K562 (cell line): ENCODE measurements around the gene DRAXIN.

Experiments
- CREM ChIP-seq: IDR thresholded peaks from 2 replicates; pipeline ENCODE4 v1.6.1; 2014; ENCODE audit warnings: antibody characterized with exemption, low read depth
- EHMT2 ChIP-seq: fragments of 450-650 bp; IDR thresholded peaks from 2 replicates; pipeline ENCODE4 v1.6.1; 2018; ENCODE audit warnings: antibody characterized with exemption
- FOXK1 ChIP-seq: sonication (generic); formaldehyde crosslinking; IDR thresholded peaks from 2 replicates; pipeline ENCODE4 v1.8.0; 2022; ENCODE audit warnings: missing genetic modification reagents, mild to moderate bottlenecking, borderline replicate concordance
- IRF2 ChIP-seq: sonication (generic); formaldehyde crosslinking; IDR thresholded peaks from 2 replicates; pipeline ENCODE4 v1.8.1; 2022; ENCODE audit warnings: mild to moderate bottlenecking, missing genetic modification reagents
- POLR2AphosphoS5 ChIP-seq: IDR thresholded peaks from 2 replicates; pipeline ENCODE4 v1.6.1; 2011; ENCODE audit warnings: mild to moderate bottlenecking, low read depth, low read length, moderate library complexity; ENCODE audit not compliant: control insufficient read depth, insufficient read depth
- SP2 ChIP-seq: IDR thresholded peaks from 2 replicates; pipeline ENCODE4 v1.6.1; 2011; ENCODE audit warnings: mild to moderate bottlenecking, low read depth, low read length, moderate library complexity; ENCODE audit not compliant: poor library complexity, severe bottlenecking; ENCODE audit errors: extremely low read depth
- YY1 ChIP-seq, 3 experiments: IDR thresholded peaks; 2 replicates each; pipeline ENCODE4 v1.6.1; 2011; ENCODE audit warnings: low read length in 2 of 3, mild to moderate bottlenecking in 2 of 3, moderate library complexity in 2 of 3, borderline replicate concordance in 1 of 3, control low read depth in 1 of 3, low read depth in 1 of 3; ENCODE audit not compliant: insufficient read depth in 3 of 3, insufficient replicate concordance in 2 of 3, control insufficient read depth in 1 of 3, insufficient read length in 1 of 3; ENCODE audit errors: extremely low read depth in 1 of 3
- TF ChIP-seq, protein P1 (sequence below), 3 experiments: fragments of 200-800 bp in 1 of 3; sonication (Bioruptor generic) in 1 of 3; sonication (generic) in 1 of 3; formaldehyde crosslinking in 1 of 3; IDR thresholded peaks; 2 replicates each; pipeline versions ENCODE4 v1.6.1 to v1.8.0; 2016 to 2022; ENCODE audit warnings: mild to moderate bottlenecking in 2 of 3, missing compliant biosample characterization in 2 of 3, missing genetic modification characterization in 2 of 3, missing genetic modification reagents in 1 of 3
- TF ChIP-seq, protein P2 (sequence below), 3 experiments: IDR thresholded peaks in 2 of 3; conservative IDR thresholded peaks in 1 of 3; 2 replicates each; pipeline ENCODE4 v1.5.1; 2011 to 2012; ENCODE audit warnings: low read length in 3 of 3, mild to moderate bottlenecking in 3 of 3, control low read depth in 2 of 3, improper control_type of control experiment in 1 of 3, inconsistent platforms in 1 of 3, low read depth in 1 of 3, mixed read lengths in 1 of 3, moderate library complexity in 1 of 3; ENCODE audit not compliant: insufficient read depth in 2 of 3

DNA sequence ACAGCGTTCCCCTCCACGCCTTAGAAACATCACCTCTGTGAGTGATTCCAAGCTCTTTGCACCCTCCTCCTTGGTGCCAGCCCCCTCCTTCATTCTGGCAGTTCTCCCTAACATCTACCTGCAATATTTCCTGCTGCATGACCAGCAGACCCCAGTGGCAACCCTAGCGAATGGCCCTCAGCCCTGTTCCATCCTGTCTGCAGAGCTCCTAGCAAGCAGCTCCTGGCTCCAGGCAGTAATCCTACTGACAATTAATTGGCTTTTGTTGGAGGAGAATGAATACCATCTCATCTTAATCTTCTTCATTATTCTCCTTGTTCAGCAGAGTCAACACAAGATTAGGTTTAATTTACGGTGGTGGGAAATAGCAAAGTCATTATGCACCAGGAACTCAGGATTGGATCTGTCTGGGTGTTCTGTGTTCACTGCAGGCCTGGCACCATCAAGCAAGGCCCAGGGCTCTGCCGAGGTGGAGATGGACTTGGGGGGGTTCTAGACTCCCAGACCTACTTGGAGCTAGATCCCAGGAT lies 49.7 kb upstream of the DRAXIN start:
- no peak for TF ChIP-seq YY1 (IDR thresholded peaks at IDR 0.05; ENCODE audit: borderline replicate concordance in 1 of 3, control insufficient read depth in 1 of 3, extremely low read depth in 1 of 3, insufficient read depth in 3 of 3, insufficient read length in 1 of 3, insufficient replicate concordance in 2 of 3, low read depth in 1 of 3, low read length in 2 of 3)
- no peak for TF ChIP-seq CREM
- TF ChIP-seq POLR2AphosphoS5 = no peak
- TF ChIP-seq FOXK1 (CRISPR knock-in tag) = no peak
- TF ChIP-seq, protein P1, sequence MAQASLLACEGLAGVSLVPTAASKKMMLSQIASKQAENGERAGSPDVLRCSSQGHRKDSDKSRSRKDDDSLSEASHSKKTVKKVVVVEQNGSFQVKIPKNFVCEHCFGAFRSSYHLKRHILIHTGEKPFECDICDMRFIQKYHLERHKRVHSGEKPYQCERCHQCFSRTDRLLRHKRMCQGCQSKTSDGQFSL (CRISPR knock-in tag; IDR thresholded peaks at IDR 0.05) = no peak
- TF ChIP-seq, protein P1 (tag; IDR thresholded peaks at IDR 0.05) = no peak
- no peak for TF ChIP-seq EHMT2
- TF ChIP-seq SP2 = no peak
- TF ChIP-seq IRF2 (CRISPR knock-in tag) = no peak
- TF ChIP-seq, protein P2, sequence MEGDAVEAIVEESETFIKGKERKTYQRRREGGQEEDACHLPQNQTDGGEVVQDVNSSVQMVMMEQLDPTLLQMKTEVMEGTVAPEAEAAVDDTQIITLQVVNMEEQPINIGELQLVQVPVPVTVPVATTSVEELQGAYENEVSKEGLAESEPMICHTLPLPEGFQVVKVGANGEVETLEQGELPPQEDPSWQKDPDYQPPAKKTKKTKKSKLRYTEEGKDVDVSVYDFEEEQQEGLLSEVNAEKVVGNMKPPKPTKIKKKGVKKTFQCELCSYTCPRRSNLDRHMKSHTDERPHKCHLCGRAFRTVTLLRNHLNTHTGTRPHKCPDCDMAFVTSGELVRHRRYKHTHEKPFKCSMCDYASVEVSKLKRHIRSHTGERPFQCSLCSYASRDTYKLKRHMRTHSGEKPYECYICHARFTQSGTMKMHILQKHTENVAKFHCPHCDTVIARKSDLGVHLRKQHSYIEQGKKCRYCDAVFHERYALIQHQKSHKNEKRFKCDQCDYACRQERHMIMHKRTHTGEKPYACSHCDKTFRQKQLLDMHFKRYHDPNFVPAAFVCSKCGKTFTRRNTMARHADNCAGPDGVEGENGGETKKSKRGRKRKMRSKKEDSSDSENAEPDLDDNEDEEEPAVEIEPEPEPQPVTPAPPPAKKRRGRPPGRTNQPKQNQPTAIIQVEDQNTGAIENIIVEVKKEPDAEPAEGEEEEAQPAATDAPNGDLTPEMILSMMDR (IDR thresholded peaks at IDR 0.05 in 2 of 3, conservative IDR thresholded peaks at IDR 0.05 in 1 of 3; ENCODE audit: insufficient read depth in 2 of 3, low read depth in 1 of 3, low read length in 3 of 3) = no peak
